Astrocyte of the cerebellum (primary cell): ENCODE results near the gene ABHD12.

ENCODE experiments used
- DNase-seq: peaks from one replicate; pipeline ENCODE4 v3.0.0-alpha.2; 2011; ENCODE audit warnings: low read depth
- H3K4me3 ChIP-seq: 2 replicates; pipeline ENCODE4 v1.5.1; 2011; ENCODE audit warnings: mild to moderate bottlenecking, low read depth, low read length, moderate library complexity
- CTCF ChIP-seq: IDR thresholded peaks from 2 replicates; pipeline ENCODE4 v1.5.1; 2012; ENCODE audit warnings: low read length, low read depth, moderate library complexity, mild to moderate bottlenecking; ENCODE audit errors: missing control alignments
- in situ Hi-C: cut with HindIII; loops from 2 replicates; pipeline ENCODE4 v1.10.0; 2017; ENCODE audit warnings: low sequenced_read_pairs

The ABHD12 gene

DNA sequence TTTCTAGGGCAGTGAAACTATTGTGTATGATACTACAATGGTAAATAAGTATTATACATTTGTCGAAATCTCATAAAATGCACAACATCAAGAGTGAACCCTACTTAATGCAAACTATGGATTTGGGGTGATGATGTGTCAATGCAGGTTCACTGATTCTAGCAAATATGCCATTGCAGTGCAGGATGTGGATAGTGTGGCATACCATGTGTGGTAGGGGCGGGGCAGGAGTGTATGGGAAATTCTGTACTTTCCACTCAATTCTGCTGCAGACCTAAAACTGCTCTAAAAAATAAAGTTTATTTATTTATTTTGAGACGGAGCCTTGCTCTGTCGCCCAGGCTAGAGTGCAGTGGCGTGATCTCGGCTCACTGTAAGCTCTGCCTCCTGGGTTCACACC, 44.3 kb downstream of the ABHD12 start:
- H3K4me3 ChIP-seq = no peak overlapping the region
- in situ Hi-C loops = no loop called here
- DNase-seq = no peak
- no peak for TF ChIP-seq CTCF

GRCh38 chr20:25345721-25346120, 44.9 kb downstream of the ABHD12 start:
- no peak for DNase-seq
- in situ Hi-C loops = no loop called here
- H3K4me3 ChIP-seq = no peak overlapping the region
- no peak for TF ChIP-seq CTCF

DNA sequence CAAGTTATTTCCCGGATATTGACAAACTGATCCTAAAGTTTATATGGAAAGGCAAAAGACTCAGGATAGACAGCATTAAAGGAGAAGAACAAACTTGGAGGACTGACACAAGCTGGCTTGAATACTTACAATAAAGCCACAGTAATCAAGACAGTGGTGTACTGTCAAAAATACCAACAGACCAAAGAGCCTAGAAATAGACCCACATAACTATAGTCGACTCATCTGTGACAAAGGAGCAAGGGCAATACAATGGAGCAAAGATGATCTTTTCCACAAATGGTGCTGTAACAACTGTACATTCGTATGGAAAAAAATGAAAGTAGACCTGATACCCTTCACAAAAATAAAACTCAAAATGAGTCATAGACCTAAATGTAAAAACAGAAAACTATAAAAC, 46.0 kb downstream of the ABHD12 start:
- in situ Hi-C loops = no loop called here
- TF ChIP-seq CTCF = no peak
- DNase-seq = no peak
- no peak overlapping the region for H3K4me3 ChIP-seq

- in situ Hi-C loops = no loop called here
- no peak for DNase-seq
- TF ChIP-seq CTCF = no peak
- no peak overlapping the region for H3K4me3 ChIP-seq
Observed at GRCh38 chr20:25341716-25342680, 48.6 kb downstream of the ABHD12 start.

DNA sequence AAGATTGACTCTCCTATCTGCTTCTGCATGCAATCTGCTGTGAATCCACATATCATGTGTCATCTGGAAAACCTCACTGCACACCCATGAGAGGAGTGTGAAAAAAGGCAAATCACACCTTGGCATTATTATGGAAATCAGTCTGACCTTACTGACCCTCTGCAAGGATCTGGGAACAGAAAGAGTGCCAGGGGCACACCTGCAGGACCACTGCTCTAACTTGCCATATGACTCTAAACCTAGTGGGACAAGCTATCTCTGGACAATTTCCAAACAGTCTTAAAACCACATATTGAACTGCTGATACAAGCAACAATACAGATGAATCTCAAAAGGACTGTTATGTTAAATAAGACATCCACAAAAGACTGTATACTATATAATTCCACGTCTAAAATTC, 50.3 kb downstream of the ABHD12 start:
- DNase-seq = no peak
- TF ChIP-seq CTCF = no peak
- in situ Hi-C loops = no loop called here
- H3K4me3 ChIP-seq = no peak overlapping the region

DNA sequence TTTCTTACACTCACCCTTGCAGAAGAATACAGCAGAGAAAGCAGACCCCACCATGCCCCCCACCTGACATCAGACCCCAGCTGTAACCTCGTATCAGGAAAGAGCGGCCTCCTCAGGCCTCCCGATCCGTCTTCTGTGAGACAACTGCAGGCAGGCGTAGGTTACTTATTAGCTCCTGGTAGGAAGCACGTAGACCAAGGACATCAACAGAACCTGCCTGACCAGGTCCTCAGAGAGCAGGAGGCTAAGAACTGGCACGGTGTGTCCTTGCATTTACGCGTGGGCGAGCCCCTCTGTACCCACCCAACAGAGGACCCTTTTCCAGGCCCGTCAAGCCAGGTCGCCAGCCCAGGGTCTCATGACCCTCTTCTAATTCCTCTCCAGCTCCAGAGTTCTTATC, 51.0 kb downstream of the ABHD12 start:
- DNase-seq = no peak
- TF ChIP-seq CTCF = no peak
- in situ Hi-C loops = no loop called here
- no peak overlapping the region for H3K4me3 ChIP-seq
